Adrenal gland (tissue), 5 donors: Measurements from ENCODE around the gene RADIL.

Experiments
- CTCF ChIP-seq, 6 experiments: fragments of 450-650 bp in 4 of 6; fragments of 200-600 bp in 2 of 6; sonication (generic) in 1 of 6; IDR thresholded peaks; 1 replicate in 5 of 6; 2 replicates in 1 of 6; pipeline versions ENCODE4 v1.5.1 to v1.8.0; 2016 to 2021; ENCODE audit warnings: antibody characterized with exemption in 6 of 6, mild to moderate bottlenecking in 2 of 6, moderate library complexity in 1 of 6
- POLR2A ChIP-seq, 2 donors: fragments of 450-650 bp; IDR thresholded peaks; one replicate each; pipeline ENCODE4 v1.6.1; 2017; ENCODE audit warnings: antibody characterized with exemption in 2 of 2, mild to moderate bottlenecking in 2 of 2, moderate library complexity in 1 of 2
- donor health status: DM: no; HTN: no; CAD: no.

- TF ChIP-seq CTCF (IDR thresholded peaks at IDR 0.05) (no peak), POLR2A (IDR thresholded peaks at IDR 0.05) (no peak)
Observed at GRCh38 chr7:4774007-4774406, 109.5 kb downstream of the RADIL start.
